ENCODE data around the gene CSF3R. TPM values are rescaled to one million over a fixed set of nuclear protein-coding genes. Genes with fewer than 3 reads are reported as not detected.
"Not testable (repeated sequence)": the region's sequence is repeated elsewhere in the genome, so short reads cannot be mapped to it uniquely, and the experiment has no call there.

Gene CSF3R
- total RNA-seq, 4 donors from 2014 or later: 12.5 to 27.8 (median 19.8) TPM

GRCh38 chr1:36481771-36482723, 666 bp downstream of the CSF3R start:
- Histone ChIP-seq H3K27ac (peak overlapping the region in 1 of 4 donors; percentile 50), H3K27me3 (peaks cover 0 to 10% of the 10 kb centered on the region in 2 donors), H3K36me3 (no peaks in the 10 kb centered on the region), H3K4me1 (peaks cover 0 to 13% (median 0%) of the 10 kb centered on the region in 4 donors), H3K9me3 (no peaks in the 10 kb centered on the region), H3K4me3 (peak overlapping the region in 3 of 4 donors; percentile 0 to 32 (median 9))
- 27 to 31% methylated on average over 26 of the region's 26 CpGs for WGBS, 2 donors
- no peak for DNase-seq (ENCODE audit: low spot score in 2 of 2)
- TF ChIP-seq CTCF (IDR thresholded peaks at IDR 0.05) (no peak), POLR2A (IDR thresholded peaks at IDR 0.05) (no peak), EP300 (IDR thresholded peaks at IDR 0.05) (no peak)

DNA sequence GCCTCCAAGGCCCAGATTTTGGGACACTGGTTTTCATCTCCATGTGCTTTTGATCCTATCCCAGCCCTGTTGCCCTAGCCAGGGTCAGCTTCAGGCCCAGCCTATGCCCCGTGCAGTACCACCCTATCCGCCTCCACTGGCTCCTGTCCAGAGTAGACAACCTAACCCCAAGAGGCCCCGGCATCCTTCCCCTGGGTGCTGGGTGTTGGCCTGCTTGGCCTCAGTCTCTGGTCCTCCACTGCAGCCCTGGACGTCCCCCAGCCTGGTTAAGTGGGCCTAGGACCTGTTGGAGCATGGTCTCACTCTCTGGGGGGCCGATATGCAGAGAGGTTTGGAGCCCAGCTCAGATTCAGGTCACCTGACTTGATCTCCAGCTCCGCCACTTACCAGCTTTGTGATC, 1.6 kb downstream of the CSF3R start:
- Histone ChIP-seq H3K9me3 (no peaks in the 10 kb centered on the region), H3K27ac (no peak overlapping the region), H3K4me3 (no peak overlapping the region), H3K27me3 (peaks cover 0 to 7% of the 10 kb centered on the region in 2 donors), H3K36me3 (no peaks in the 10 kb centered on the region), H3K4me1 (peaks cover 0 to 11% (median 0%) of the 10 kb centered on the region in 4 donors)
- no peak for DNase-seq (ENCODE audit: low spot score in 2 of 2)
- 73 to 84% methylated on average over 6 of the region's 6 CpGs for WGBS, 2 donors
- TF ChIP-seq CTCF (IDR thresholded peaks at IDR 0.05): no peak
- TF ChIP-seq POLR2A (IDR thresholded peaks at IDR 0.05): no peak
- no peak for TF ChIP-seq EP300 (IDR thresholded peaks at IDR 0.05)

GRCh38 chr1:36480161-36480560, 2.6 kb downstream of the CSF3R start:
- Histone ChIP-seq H3K36me3 (no peaks in the 10 kb centered on the region), H3K4me1 (peaks cover 0 to 11% (median 0%) of the 10 kb centered on the region in 4 donors), H3K27ac (no peak overlapping the region), H3K9me3 (no peaks in the 10 kb centered on the region), H3K4me3 (no peak overlapping the region), H3K27me3 (no peaks in the 10 kb centered on the region)
- TF ChIP-seq CTCF (IDR thresholded peaks at IDR 0.05) (no peak), POLR2A (IDR thresholded peaks at IDR 0.05) (no peak), EP300 (IDR thresholded peaks at IDR 0.05) (no peak)
- DNase-seq (ENCODE audit: low spot score in 2 of 2): no peak
- 75 to 100% methylated on average over 1 to 2 of the region's 2 CpGs for WGBS, 2 donors

GRCh38 chr1:36479505-36480051, 3.1 kb downstream of the CSF3R start:
- Histone ChIP-seq H3K9me3 (no peaks in the 10 kb centered on the region), H3K27me3 (no peaks in the 10 kb centered on the region), H3K4me3 (no peak overlapping the region), H3K36me3 (no peaks in the 10 kb centered on the region), H3K27ac (no peak overlapping the region), H3K4me1 (peaks cover 0 to 11% (median 0%) of the 10 kb centered on the region in 4 donors)
- no peak for TF ChIP-seq POLR2A (IDR thresholded peaks at IDR 0.05)
- no peak for TF ChIP-seq CTCF (IDR thresholded peaks at IDR 0.05)
- TF ChIP-seq EP300 (IDR thresholded peaks at IDR 0.05): no peak
- no peak for DNase-seq (ENCODE audit: low spot score in 2 of 2)
- 89% methylated on average over 2 of the region's 2 CpGs for WGBS, 2 donors

- not testable (repeated sequence) for DNase-seq (ENCODE audit: low spot score in 2 of 2); H3K36me3 ChIP-seq
- 80 to 88% methylated on average over 12 to 13 of the region's 13 CpGs for WGBS, 2 donors
Observed at GRCh38 chr1:36477615-36478014, 5.1 kb downstream of the CSF3R start.

More at GRCh38 chr1:36477615-36478014, 5.1 kb downstream of the CSF3R start:
- not testable (repeated sequence) for H3K4me3 ChIP-seq, H3K9me3 ChIP-seq, H3K27me3 ChIP-seq, H3K27ac ChIP-seq
- peaks cover 0 to 11% (median 0%) of the 10 kb centered on the region in 4 donors for H3K4me1 ChIP-seq
